Measurements from ENCODE around the gene NEUROG1.

GRCh38 chr5:135584276-135584675 is 48.5 kb upstream of the NEUROG1 start:
- no peak for TF ChIP-seq CTCF (IDR thresholded peaks at IDR 0.05; ENCODE audit: low read length)
- no peak for TF ChIP-seq EZH2phosphoT487 (IDR thresholded peaks at IDR 0.05; ENCODE audit: low read length)
- TF ChIP-seq EZH2 (optimal IDR thresholded peaks at IDR 0.05; ENCODE audit: low read depth, low read length) = no peak

All from MM.1S (cell line).